Measurements from ENCODE around the gene EIF2AK3. TPM values are rescaled to one million over a fixed set of nuclear protein-coding genes. Genes with fewer than 3 reads are reported as not detected.

Gene EIF2AK3
- total and polyA plus RNA-seq, 2 of the 4 experiments (the other 2 are of a cell fraction): 7.9 to 22.8 TPM

DNA sequence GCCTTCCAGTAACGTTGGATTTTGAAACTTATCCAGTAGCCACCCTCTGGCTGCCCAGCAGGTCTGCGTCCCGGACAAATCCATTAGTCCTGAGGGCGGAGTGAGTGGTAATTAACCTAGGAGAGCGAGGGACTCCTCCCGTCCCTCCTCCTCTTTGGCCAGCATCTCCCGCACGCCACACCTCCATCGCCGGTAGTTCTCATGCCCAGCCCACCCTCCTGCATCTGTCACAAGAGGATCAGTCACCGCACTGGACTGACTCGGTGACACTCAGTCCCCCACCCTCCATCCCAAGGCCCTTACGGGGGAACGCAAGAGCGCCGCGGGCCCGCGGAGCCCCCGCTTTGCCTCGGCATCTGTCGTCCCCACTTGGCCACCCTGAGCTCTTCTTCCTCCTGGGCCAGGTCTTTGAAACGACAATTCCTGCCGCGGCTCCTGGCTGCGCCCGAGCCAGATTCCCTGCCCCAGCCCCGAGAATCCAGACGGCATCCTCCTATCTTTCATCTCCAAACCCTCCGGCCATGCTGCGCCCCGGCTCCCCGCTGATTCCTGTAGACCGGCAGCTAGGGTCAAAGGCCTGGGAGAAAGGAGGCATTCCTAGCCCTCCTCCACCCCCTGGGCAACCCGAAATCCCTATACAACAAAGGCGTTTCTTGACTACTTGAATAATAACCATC lies 77.5 kb downstream of the EIF2AK3 start:
- H3K4ac ChIP-seq (ENCODE audit: low read depth, low read length): no peak overlapping the region
- no peaks in the 10 kb centered on the region for H3K9me1 ChIP-seq (ENCODE audit: insufficient read depth, low read length)
- no peak overlapping the region for H2BK15ac ChIP-seq (ENCODE audit: low read depth, low read length)
- peak; percentile 41; the same call in 1 of the 2 replicates for ATAC-seq (ENCODE audit: low read depth)
- H3K27me3 ChIP-seq (ENCODE audit: control insufficient read depth, insufficient read depth, low read length): peaks cover 5% of the 10 kb centered on the region; the same call in 1 of the 2 replicates
- H2BK20ac ChIP-seq (ENCODE audit: low read depth, low read length): no peak overlapping the region
- peak overlapping the region; percentile 67; the same call in 1 of the 2 replicates for H3K23ac ChIP-seq (ENCODE audit: low read depth, low read length)
- intact Hi-C loops (cut with micrococcal nuclease) (loop anchor here (5.0 kb wide), 1 partner anchor 357 kb away; no protein-coding TSS in a partner anchor), in situ Hi-C loops (cut with MboI; ENCODE audit: low sequenced_read_pairs) (no loop called here), dilution Hi-C loops (cut with HindIII; ENCODE audit: low sequenced_read_pairs, unreplicated experiment) (no loop called here)
- H4K20me1 ChIP-seq (ENCODE audit: insufficient read depth, low read length): no peaks in the 10 kb centered on the region
- H3K56ac ChIP-seq (ENCODE audit: extremely low read depth, insufficient read depth, low read length): no peak overlapping the region
- TF ChIP-seq MAZ (IDR thresholded peaks at IDR 0.05; ENCODE audit: borderline replicate concordance, low read depth, low read length) (no peak), MXI1 (IDR thresholded peaks at IDR 0.05; ENCODE audit: borderline replicate concordance, low read depth, low read length) (no peak), NFE2L2 (IDR thresholded peaks at IDR 0.05; ENCODE audit: low read depth, low read length) (no peak), RCOR1 (IDR thresholded peaks at IDR 0.05; ENCODE audit: insufficient replicate concordance, low read length) (no peak), CHD1 (IDR thresholded peaks at IDR 0.05; ENCODE audit: low read depth, low read length) (no peak), RFX5 (IDR thresholded peaks at IDR 0.05; ENCODE audit: low read depth, low read length) (no peak), CEBPB (IDR thresholded peaks at IDR 0.05; ENCODE audit: low read depth, low read length) (no peak), MAFK (IDR thresholded peaks at IDR 0.05; ENCODE audit: low read depth, low read length) (no peak), RAD21 (IDR thresholded peaks at IDR 0.05; ENCODE audit: low read length) (no peak)
- TF ChIP-seq, protein P1, sequence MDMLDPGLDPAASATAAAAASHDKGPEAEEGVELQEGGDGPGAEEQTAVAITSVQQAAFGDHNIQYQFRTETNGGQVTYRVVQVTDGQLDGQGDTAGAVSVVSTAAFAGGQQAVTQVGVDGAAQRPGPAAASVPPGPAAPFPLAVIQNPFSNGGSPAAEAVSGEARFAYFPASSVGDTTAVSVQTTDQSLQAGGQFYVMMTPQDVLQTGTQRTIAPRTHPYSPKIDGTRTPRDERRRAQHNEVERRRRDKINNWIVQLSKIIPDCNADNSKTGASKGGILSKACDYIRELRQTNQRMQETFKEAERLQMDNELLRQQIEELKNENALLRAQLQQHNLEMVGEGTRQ (IDR thresholded peaks at IDR 0.05; ENCODE audit: low read depth, low read length): no peak
- no peak overlapping the region for H3K4me3 ChIP-seq (ENCODE audit: insufficient read depth, low read depth, low read length)
- no peaks in the 10 kb centered on the region for H3K79me1 ChIP-seq (ENCODE audit: low read depth in 1 of 2, low read length in 2 of 2)
- BruUV-seq (replicated peaks): no TSS peak
- no peak overlapping the region for H3K27ac ChIP-seq (ENCODE audit: insufficient read depth, low read length)
- no peaks in the 10 kb centered on the region for H3K4me1 ChIP-seq (ENCODE audit: control insufficient read depth, insufficient read depth, low read length)
- no peaks in the 10 kb centered on the region for H3K36me3 ChIP-seq (ENCODE audit: control insufficient read depth, insufficient read depth, low read length)
- H2AK9ac ChIP-seq (replicated peaks; ENCODE audit: low read depth, low read length, poor library complexity): no peak overlapping the region
- no peak overlapping the region for H3K9ac ChIP-seq (ENCODE audit: low read depth, low read length)
- WGBS, 2 experiments (ENCODE audit: extremely low coverage in 2 of 2, insufficient read length in 1 of 2): no CpG with 5 or more reads among the region's 36 CpGs
- H3K18ac ChIP-seq (ENCODE audit: low read depth, low read length): no peak overlapping the region
- no peaks in the 10 kb centered on the region for H3K9me3 ChIP-seq (ENCODE audit: control insufficient read depth, insufficient read depth, low read length)
- no peak overlapping the region for H2BK120ac ChIP-seq (ENCODE audit: low read depth, low read length)
- peak overlapping the region; percentile 73 for H3K4me2 ChIP-seq (ENCODE audit: low read depth, low read length)
- peak overlapping the region; percentile 83 for H2AFZ ChIP-seq (replicated peaks; ENCODE audit: low read length, poor library complexity)
- no peak overlapping the region for H4K91ac ChIP-seq (ENCODE audit: insufficient read depth, low read depth, low read length)
- no peak overlapping the region for H3K14ac ChIP-seq (replicated peaks; ENCODE audit: low read depth, low read length)
- no peak overlapping the region for H2BK5ac ChIP-seq (ENCODE audit: low read depth, low read length, poor library complexity, severe bottlenecking)
- no peak overlapping the region for H4K8ac ChIP-seq (ENCODE audit: low read depth in 2 of 2, low read length in 2 of 2)
- ChIA-PET POLR2A (ENCODE audit: unreplicated experiment) (no interaction called here), CTCF (no interaction called here)
- H2AK5ac ChIP-seq (ENCODE audit: low read depth, low read length): no peak overlapping the region
- H4K5ac ChIP-seq (ENCODE audit: low read depth, low read length): no peak overlapping the region
- DNase-seq: no peak
